GM21528 (cell line): ENCODE data around the gene SLC2A4.

ENCODE experiments used
- ATAC-seq: cut with Tn5 transposase; IDR thresholded peaks from one replicate; pipeline ENCODE4 v1.9.1; 2021; ENCODE audit warnings: mild to moderate bottlenecking, moderate library complexity; ENCODE audit not compliant: unreplicated experiment, low FRiP score

Gene SLC2A4

GRCh38 chr17:7295230-7296180 is 14.0 kb downstream of the SLC2A4 start:
- ATAC-seq: no peak

DNA sequence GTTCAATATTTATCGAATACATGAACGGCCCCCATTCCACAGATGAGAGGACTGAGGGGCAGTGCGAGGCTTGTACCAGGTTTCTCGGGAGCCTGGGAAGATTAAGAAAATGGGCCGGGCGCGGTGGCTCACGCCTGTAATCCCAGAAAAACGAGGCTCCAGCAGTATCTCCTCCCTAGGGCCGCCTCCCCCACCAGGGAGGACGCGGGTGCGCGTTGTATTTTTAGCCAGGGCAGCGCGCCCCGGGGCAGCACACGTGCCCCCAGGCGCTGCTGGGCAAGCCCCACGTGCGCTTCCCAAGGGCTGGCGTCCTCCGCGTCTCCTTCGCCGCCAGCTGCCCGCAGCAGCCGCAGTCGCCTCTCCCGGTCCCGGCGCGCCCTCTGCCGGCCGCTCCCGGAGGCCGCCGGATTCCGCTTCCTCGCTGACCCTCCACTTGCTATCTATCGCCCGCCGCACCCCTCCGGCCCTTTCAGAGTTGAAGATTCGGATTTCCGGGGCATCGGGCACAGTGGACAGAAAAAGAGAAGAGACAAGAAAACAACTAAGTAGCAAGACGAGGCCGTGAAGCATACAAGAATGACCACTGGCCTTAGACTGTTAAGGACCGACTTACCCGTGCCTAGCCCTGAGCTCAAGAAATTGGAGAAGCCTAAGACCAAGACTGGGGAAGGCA is 14.8 kb downstream of the SLC2A4 start:
- no peak for ATAC-seq

DNA sequence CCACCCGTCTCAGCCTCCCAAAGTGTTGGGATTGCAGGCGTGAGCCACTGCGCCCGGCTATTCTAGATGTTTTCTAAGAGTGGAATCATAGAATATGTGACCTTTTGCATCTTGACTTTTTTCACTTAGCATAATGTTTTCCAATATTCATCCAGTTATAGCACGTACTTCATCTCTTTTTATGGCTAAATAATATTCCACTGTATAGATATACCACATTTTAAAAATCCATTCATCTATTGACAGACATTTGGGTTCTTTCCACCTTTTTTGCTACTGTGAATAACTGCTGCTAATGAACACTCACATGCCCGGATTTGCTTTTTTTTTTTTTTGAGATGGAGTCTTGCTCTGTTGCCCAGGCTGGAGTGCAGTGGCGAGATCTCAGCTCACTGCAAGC is 22.7 kb downstream of the SLC2A4 start:
- ATAC-seq: no peak

DNA sequence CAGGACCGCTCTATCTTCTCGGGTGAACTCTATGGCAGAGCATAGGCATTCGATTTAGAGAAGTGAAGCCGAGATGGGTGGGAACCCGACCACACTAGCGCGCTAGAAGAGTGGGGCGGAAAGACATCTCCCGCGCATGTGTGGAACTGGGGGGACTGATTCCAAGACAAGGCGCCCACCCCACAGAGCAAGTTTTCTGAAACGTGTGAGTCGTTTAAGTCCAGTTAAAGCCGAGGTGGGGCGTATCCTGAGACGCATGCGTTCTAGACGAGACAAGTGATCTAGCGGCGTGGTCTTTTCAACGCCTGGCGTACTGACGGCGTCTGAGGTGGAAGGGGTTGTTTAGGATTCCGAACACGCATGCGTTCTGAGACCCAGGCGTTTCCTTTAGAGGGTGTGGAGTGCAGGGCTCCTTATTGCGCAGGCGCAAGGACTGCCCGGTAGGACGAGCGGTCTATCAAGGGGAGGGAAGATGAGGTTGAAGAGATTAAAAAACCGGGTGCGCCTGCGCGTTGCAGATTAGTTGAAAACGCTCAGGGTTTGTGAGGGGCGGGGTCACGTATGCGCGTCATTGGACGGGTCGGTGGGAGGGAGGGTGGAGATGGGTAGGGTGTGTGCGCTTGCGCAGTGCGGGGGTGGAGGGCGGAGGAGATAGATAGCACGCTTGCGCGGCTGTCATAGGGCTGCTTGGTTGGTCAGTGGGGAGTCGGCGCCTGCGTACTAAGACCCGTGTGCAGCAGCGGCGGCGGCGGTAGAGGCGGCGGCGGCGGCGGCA is 25.6 kb downstream of the SLC2A4 start, which contains the start of gene EIF5A:
Gene EIF5A, plus strand, starts transcription at position 718 of the 775 bp plus-strand sequence. CDS start 2,008 bp downstream, outside the sequence.
- peak; percentile 70 for ATAC-seq

- ATAC-seq: no peak
Measured at GRCh38 chr17:7307686-7308624, 26.4 kb downstream of the SLC2A4 start.

- ATAC-seq: no peak
Measured at GRCh38 chr17:7308625-7309433, 27.3 kb downstream of the SLC2A4 start.

GRCh38 chr17:7309628-7310027 is 28.1 kb downstream of the SLC2A4 start:
- ATAC-seq: no peak

GRCh38 chr17:7311110-7311705 is 29.7 kb downstream of the SLC2A4 start:
- no peak for ATAC-seq

DNA sequence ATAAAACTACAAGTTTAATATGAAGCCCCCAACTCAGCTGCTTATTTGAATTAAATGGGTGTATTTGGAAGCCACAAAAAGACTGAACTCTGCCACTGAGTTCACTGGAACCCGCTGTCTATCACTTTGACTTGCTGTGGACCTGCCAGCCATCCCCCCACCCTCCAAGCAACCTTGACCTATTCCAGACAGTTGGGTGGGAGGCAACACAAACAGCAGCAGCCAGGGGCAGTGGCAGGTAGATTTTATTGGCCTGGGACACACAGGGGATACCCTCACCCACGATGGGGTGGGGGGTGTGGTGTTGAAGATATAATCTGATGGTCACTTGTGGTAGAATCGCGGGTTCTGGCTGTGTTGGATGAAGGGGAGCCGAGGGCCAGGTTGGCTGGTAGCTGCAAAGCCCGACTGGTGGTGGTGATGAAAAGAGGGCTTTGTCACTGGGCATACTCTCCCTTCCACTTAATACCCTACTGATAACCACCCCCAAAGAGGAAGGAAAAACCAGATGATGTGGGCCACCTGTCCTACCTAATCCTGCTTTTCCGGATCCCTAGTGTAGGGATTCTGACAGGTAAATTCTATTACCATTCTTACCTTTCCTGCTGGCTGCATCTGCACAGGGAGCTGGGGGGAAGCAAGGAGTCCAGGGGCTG is 31.0 kb downstream of the SLC2A4 start:
- ATAC-seq: no peak

GRCh38 chr17:7313088-7313889 is 31.8 kb downstream of the SLC2A4 start:
- no peak for ATAC-seq

- ATAC-seq: no peak
Measured at GRCh38 chr17:7313890-7314718, 32.6 kb downstream of the SLC2A4 start.

GRCh38 chr17:7314719-7315569 is 33.4 kb downstream of the SLC2A4 start, which contains the start of gene GPS2:
Gene GPS2, minus strand, starts transcription at chr17:7315360. Its CDS starts 308 bp downstream, at chr17:7315052.
- ATAC-seq: peak; percentile 58

DNA sequence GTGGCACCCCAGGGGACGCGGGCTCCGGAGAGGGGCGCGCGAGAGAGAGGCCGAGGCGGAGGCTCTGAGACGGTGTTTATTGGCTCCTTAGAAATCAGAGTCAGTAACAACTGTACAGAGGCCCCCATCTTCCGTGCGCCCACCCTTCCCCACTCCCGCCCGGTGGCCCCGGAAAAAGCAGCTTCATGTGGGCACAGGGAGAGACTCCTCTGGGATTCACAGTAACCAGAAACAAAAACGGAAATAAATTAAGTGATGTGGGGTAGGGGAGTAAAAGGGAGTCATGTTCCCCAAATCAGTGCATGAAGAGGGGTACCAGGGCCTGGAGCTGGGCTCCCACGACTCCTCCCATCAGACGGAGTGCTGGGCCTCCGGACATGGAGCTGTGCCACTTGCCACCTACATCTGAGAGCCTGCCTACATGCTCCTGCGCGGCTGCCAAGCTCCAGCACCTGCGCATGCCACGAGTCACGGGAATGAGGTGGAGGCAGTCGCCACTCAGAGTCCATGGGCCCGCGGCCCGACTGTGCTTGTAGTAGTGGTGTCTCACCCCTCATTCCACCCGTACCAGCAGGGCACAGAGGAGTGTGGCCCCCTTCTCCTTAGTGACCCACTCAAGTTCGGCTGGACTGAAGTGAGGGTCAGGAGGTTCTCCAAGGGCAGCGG is 34.2 kb downstream of the SLC2A4 start:
- no peak for ATAC-seq

- ATAC-seq: no peak
Measured at GRCh38 chr17:7317161-7317803, 35.8 kb downstream of the SLC2A4 start.
